GM13977 (cell line): ENCODE measurements around the gene EFHC1.
"Not testable (repeated sequence)": the region's sequence is repeated elsewhere in the genome, so short reads cannot be mapped to it uniquely, and the experiment has no call there.

Source experiments
- DNase-seq: peaks from one replicate; pipeline ENCODE4 v3.0.0; 2012; ENCODE audit warnings: low spot score
- in situ Hi-C: fragments of 300-500 bp; cut with MboI; formaldehyde crosslinking; loops from one replicate; pipeline ENCODE4 v1.12.0; 2022; ENCODE audit warnings: low sequenced_read_pairs, low pct_unique_long_range_greater_than_20kb, mixed read lengths, inconsistent platforms; ENCODE audit not compliant: unreplicated experiment
- TF ChIP-seq, protein P1 (sequence below): IDR thresholded peaks from 2 replicates; pipeline ENCODE4 v1.5.1; 2012; ENCODE audit warnings: mild to moderate bottlenecking, control low read depth; ENCODE audit not compliant: insufficient read depth; ENCODE audit errors: extremely low read depth, missing control alignments

EFHC1 gene

DNA sequence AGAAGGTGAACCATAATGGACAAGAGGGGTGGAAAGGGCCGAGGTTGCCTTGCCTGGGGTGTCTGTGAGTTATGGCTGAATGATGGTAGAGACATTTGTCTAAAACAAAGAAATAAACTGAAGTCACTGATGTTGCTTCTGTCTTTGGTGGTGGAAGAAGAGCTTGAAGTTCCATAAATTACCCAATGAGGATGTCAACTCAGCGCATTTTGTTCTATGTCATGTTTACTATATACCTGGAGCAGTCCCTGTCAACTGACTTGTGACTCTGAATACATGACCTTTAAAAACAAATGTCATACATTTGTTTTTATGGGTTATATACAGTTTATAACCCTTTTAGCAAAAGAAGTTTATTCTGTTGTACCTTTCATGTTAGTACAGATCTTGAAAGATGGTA is 2.0 kb downstream of the EFHC1 start:
- no peak for DNase-seq
- in situ Hi-C loops = no loop called here
- TF ChIP-seq, protein P1, sequence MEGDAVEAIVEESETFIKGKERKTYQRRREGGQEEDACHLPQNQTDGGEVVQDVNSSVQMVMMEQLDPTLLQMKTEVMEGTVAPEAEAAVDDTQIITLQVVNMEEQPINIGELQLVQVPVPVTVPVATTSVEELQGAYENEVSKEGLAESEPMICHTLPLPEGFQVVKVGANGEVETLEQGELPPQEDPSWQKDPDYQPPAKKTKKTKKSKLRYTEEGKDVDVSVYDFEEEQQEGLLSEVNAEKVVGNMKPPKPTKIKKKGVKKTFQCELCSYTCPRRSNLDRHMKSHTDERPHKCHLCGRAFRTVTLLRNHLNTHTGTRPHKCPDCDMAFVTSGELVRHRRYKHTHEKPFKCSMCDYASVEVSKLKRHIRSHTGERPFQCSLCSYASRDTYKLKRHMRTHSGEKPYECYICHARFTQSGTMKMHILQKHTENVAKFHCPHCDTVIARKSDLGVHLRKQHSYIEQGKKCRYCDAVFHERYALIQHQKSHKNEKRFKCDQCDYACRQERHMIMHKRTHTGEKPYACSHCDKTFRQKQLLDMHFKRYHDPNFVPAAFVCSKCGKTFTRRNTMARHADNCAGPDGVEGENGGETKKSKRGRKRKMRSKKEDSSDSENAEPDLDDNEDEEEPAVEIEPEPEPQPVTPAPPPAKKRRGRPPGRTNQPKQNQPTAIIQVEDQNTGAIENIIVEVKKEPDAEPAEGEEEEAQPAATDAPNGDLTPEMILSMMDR = no peak

DNA sequence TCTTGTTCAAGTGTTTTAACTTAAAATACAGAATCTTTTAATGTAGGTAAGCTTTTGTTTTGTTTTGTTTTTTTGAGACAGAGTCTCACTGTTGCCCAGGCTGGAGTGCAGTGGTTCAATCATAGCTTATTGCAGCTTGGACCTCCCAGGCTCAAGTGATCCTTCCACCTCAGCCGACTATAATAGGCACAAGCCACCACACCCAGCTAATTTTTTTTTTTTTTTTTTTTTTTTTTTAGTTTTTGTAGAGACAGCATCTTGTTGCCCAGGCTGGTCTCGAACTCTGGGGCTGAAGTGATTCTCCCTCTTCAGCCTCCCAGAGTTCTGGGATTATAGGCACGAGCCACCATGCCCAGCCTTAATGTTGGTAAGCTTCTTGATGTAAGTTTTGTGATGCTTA is 3.3 kb downstream of the EFHC1 start:
- TF ChIP-seq, protein P1 = no peak
- in situ Hi-C loops = no loop called here
- DNase-seq = no peak

DNA sequence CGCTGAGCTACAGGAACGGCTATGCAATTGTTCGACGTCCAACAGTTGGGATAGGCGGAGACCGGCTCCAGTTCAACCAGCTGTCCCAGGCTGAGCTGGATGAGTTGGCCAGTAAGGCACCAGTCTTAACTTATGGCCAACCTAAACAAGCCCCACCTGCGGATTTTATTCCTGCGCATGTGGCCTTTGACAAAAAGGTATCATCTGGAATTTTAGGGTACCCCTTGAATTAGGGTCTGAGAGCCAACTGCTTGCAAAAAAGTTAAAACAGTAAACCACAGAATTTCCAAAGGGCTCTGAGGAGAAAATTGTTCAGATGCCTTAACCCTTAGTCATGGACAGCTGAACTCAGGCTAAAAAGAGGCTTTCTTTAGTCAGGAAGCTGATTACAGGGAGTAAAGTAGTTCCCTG is 3.8 kb downstream of the EFHC1 start:
- TF ChIP-seq, protein P1 = no peak
- DNase-seq = no peak
- in situ Hi-C loops = no loop called here

DNA sequence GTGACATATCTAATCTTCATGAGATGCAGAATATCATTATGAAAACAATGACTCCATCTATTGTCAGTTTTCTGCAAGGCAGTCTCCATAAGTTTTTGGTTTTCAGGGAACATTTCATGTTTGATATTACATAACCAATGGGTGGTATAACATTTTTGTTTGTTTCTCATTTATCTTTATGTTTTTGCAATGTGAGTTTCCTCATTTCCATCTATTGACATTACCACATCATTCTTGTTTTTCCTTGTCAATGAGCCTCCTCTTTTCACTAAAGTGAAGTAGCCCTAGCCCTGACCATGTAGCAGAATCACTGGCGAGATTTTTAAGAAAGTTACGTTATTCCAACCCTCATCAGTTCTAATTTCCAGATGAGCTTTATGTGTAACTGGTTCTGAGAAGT is 4.4 kb downstream of the EFHC1 start:
- in situ Hi-C loops = no loop called here
- DNase-seq = no peak
- TF ChIP-seq, protein P1 = no peak

DNA sequence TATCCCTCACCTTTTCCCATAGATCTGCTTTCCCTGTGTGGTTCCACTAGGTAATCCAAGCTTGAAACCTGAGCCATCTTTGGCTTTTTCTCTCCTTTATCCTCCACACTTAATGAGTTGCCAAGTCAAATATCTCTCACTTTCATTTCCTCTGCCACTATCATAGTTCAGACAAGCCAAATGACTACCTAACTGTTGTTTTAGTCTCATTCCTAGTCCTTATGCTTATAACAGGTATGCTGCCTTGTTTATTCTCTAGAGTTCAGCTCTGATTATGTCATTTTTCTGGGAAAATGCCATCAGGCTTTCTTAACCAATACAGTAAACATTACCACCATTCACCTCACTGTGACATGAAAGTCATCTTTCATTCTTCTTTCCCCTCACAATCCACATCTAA is 6.5 kb downstream of the EFHC1 start:
- in situ Hi-C loops = no loop called here
- DNase-seq = no peak
- TF ChIP-seq, protein P1 = no peak

DNA sequence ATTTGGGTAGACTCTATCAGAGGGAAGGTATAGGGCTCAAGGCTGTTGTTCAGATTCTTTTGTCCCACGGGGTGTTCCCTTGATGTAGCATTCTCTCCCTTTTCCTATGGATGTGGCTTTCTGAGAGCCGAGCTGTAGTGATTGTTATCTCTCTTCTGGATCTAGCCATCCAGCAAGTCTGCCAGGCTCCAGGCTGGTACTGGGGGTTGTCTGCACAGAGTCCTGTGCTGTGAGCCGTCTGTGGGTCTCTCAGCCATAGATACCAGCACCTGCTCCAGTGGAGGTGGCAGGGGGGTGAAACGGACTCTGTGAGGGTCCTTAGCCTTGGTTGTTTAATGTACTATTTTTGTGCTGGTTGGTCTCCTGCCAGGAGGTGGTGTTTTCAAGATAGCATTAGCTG is 13.2 kb downstream of the EFHC1 start:
- DNase-seq, in situ Hi-C loops: not testable (repeated sequence)

DNA sequence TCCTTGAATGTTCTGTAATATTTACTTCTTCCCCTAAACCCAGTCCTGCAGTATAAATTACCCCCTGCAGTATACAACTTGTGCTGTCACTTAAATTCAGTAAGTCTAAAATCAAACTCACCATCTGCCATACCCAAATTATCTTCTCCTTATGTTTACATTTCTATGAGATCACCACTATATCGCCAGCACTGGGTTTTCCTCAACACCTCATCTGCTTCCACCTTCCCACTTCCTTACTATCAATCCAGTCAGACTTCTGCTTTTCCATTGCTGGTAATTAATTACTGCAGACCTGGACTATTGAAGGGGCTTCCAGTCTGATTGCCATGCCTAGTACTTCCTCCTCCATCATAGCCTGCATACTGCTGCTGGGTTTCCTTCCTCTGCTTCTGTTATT is 15.2 kb downstream of the EFHC1 start:
- in situ Hi-C loops = no loop called here
- TF ChIP-seq, protein P1 = no peak
- DNase-seq = no peak

DNA sequence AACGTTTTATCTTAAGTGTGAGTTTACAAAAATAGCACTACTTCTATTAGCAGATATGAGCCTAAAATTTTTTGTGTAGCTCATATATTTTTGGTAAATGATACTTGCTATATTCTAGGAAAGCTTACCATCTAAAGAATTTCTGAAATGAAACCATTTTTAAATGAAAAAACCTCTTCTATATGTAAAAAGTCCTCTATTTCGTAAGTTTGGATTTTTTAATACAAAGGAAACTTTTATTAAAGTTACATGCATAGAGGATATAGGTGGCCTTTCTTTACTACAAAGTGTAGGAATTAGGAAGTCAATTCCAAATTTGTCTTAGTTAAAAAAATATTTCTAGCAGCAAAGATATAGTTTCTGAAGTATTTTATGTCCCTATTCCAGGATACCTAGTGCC is 18.8 kb downstream of the EFHC1 start:
- TF ChIP-seq, protein P1 = no peak
- in situ Hi-C loops = no loop called here
- no peak for DNase-seq
